Kidney capillary endothelial cell (primary cell): ENCODE data around the gene EXT2.

Source experiments
- DNase-seq: peaks from one replicate; pipeline ENCODE4 v3.0.0-alpha.2; 2018; ENCODE audit warnings: low spot score

EXT2 gene

GRCh38 chr11:44205352-44205751, 109.9 kb downstream of the EXT2 start:
- DNase-seq: no peak

DNA sequence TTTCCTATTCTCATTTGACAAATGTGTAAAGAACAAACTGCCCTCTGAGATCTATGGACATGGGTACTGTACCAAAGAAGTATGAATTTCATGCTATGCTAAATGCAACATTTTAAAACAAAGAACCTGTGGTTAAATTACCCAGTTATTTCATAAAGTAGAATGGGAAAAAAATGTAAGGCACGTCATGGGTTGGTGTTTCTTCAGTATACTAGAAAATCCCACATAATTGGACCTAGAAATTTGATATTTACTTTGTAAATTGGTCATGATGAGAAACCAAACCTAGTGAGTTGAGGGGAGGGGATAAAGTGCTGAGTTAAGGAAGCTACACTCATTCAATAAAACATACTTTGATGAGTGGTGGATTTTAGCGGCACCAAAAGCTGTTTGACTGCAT, 110.4 kb downstream of the EXT2 start:
- no peak for DNase-seq

- no peak for DNase-seq
These were observed 111.8 kb downstream of the EXT2 start for GRCh38 chr11:44207292-44207691.

- DNase-seq: no peak
These were observed 113.6 kb downstream of the EXT2 start for GRCh38 chr11:44208976-44209603.

DNA sequence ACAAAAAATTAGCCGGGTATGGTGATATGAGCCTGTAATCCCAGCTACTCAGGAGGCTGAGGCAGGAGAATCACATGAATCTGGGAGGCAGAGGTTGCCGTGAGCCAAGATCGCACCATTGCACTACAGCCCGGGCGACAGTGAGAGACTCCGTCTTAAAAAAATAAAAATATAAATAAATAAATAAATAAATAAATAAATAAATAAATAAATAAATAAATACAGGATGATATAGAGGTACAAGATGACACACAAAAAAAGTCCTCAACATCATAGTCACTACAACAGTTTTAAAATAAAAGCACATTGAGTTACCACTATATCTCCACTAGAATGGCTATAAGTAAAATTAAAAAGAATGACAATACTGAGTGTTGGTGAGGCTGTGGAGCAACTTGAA, 116.7 kb downstream of the EXT2 start:
- no peak for DNase-seq

DNA sequence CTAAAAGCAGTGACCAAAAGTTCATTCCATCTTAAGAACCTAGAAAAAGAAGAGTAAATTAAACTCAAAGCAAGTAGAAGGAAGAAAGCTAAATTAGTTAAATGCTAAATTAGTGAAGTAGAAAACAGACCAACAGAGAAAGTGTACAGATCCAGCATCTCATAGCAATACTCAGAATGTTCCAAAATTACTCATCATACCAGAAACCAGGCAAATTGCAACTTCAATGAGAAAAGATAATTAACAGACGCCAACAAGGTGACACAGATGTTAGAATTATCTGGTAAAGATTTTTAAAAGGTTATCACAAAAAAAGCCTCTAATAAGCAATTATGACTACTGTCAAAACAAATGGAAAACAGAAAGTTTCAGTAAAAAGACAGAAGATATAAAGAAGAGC, 117.7 kb downstream of the EXT2 start:
- DNase-seq: no peak

GRCh38 chr11:44217432-44217831, 122.0 kb downstream of the EXT2 start:
- no peak for DNase-seq

DNA sequence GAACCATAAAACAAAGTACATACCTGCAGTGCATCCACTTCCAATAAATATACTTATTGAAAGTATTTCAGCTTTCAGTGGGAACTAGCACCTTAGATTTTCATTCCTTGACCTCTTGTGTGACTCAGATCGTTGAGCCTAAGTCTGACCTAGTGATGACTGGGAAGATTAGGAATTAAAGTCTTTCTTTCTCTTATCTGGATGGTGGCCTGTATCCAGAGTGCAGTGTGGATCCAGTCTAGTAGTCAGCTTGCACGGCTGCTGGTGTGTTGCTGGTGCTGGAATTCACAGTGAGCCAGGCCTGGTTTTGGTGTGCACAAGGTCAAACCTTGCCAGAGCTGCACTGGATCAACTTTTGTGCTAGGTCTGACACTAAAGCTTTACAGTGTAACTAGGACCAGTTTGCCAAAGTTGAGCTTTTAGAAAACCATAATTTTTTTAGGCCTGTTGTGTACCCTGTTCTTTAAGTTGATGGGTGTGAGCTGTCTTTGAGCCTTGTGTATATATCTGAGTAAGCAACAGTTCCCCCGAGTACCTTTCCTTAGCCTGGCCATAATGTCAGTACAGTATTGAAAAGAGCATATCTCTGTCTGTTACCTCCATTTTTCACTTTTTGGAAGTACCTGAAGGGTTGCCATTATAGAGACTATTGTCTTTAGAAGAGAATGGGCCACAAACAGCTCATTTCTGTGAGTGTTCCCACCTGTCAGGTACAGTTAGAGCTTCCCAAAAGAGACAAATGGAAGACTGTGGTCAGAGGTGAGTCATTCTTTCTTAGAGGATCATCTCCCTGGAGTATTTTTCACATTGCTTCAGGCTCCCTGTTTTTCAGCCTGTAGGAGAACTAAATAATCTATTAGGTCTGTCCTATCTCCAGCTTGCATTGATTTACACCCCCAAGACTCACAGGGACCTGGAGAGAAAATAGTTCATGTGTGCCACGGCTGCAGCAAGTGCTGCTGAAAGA, 124.6 kb downstream of the EXT2 start:
- DNase-seq: no peak

DNA sequence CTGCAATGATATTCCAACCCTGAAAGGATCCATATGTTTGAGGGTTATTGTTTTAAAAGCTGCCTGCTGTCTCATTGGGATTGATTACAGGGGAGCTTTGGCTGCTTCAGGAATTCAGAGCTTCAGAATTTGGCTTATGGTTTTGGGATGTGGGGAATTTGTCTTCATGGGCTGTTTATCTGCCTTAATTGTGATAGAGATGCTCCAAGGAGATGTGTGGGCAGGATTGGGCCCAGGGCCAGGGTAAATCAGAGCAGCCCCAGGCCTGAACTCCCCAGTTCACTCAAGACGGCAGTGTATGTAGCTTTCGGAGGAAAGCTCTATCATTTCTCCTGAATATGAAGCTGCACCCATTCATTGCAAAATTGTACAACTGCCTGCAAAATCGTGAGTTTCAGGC, 126.0 kb downstream of the EXT2 start:
- DNase-seq: no peak

GRCh38 chr11:44221992-44222391, 126.5 kb downstream of the EXT2 start:
- DNase-seq: no peak

DNA sequence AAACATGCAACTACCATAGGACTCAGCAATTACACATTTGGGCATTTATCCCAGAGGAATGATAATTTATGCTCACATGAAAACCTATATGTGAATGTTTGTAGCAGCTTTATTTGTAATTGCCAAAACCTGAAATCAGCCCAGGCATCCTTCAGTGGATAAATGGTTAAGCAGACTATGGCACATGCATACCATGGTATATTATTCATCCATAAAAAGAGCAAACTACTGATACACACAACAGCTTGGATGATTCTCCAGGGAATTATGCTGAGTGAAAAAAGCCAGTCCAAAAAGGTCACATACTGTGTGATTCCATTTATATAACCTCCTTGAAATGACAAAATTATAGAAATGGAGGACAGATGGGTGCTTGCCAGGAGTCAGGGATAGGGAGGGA, 127.8 kb downstream of the EXT2 start:
- DNase-seq: no peak

- DNase-seq: no peak
These were observed 129.5 kb downstream of the EXT2 start for GRCh38 chr11:44224867-44225501.

- no peak for DNase-seq
These were observed 131.0 kb downstream of the EXT2 start for GRCh38 chr11:44226490-44226889.

DNA sequence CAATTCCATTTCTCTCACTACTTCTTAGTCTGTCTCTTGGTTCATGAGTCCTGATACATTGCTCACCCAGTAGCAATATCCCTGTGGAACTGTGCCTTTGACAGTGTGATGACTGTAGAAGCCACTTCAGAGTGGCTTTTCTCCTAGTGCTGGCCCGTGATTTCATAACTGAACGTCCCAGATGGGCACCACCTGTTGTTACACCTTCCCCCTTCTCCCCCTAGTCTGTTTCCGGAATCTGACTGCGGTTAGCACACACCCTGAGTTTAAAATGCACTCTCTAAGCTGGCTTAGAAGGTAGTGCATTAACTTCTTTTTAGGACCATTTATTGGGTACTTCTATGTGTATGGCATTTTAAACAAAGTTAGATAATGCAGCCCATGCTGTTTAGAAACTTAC, 131.5 kb downstream of the EXT2 start:
- DNase-seq: no peak

DNA sequence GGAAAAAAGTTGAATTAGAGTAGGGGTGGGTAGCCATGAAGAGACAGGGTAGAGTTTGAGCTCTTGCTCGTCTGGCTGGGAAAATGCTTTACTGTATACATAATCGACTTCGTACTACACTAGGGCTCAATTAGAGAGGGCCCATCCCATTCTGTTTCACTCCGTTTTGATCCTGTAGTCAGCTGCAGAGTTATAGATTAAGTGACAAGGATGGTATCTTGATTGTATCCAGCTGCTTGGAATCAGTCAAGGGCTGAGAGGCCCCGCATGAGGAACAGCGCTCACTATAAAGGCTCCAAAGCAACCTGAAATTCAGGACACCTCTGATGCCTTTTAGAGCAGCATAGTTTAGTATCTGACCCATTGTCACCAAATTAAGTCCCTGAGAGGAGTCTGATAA, 132.9 kb downstream of the EXT2 start:
- DNase-seq: no peak

GRCh38 chr11:44229098-44229497, 133.6 kb downstream of the EXT2 start:
- no peak for DNase-seq

GRCh38 chr11:44229624-44230023, 134.1 kb downstream of the EXT2 start:
- DNase-seq: no peak

DNA sequence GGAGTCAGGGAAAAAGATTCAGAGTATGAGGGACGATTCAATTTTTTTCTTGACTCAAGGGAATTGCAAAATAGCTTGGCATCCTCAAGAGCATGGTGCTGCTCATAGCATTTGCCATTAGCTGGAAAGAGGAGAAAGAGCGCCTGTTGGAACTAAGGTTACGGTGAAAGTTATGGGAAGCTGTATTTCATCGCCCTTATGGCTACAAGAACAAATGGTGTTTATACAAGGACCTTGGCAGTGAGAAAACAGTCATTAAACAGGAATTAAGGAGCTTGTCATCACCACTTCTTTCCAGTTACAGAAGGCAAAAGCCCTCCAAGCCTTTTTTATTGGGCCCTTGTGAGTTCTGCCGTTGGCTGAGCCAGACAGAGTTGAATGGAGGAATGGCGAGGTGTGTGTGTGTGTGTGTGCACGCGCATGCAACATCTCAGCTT, 140.3 kb downstream of the EXT2 start:
- no peak for DNase-seq

GRCh38 chr11:44236296-44236695, 140.8 kb downstream of the EXT2 start:
- no peak for DNase-seq

DNA sequence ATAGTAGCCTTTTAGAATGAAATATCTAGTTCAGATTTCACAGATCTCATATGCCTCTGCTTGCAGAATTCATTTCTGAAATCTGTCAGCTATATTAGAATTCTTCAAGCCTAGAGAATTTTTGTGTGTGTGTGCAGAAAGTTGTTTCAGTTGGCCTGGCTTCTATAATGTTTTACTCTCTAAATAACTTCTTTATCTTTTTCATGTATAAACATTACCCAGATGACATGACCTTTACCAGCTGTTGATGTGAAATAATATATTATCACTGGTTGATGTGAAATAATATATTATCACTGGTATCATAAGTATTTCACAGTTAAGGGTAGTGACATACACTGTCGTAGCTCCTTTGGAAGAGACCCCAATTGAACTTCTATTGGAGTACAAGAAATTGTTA, 141.7 kb downstream of the EXT2 start:
- no peak for DNase-seq

DNA sequence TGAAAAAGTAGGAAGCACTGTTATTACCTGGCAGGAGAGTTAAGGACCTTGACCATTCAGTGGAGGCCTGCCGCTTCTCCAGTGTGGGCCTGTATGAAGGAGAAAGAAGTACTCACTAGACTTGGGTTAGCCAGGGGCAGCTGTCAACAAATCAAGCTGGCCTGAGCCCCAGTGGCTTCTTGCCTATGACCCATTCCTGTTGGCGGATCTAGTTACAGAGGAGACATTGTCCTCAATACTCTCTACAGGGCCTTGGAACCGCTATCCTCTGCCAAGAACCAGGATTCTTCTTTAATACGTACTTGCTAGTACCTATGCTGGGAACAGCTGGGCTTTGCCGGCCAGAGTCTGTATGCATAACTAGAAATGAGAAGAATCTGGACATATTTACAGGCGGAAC, 146.4 kb downstream of the EXT2 start:
- DNase-seq: no peak

DNA sequence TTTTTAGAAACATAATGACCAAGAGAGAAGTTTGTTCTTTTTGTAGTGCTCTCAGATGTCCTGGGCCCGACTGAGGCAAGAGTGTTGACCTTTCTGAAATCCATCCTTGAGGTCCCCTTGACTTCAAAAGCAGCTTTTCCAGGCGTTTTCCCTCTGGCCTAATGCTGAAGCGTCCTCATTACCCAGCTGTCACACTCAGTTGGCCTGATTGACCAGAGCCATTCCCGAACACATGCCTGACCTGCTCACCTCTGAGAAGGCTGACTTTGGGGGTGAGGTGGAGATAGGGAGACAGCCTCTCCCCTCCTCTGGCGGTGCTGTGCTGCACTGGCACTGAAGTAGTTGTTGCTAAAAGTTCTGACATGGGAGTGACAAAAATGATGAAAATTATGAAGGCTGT, 147.6 kb downstream of the EXT2 start:
- no peak for DNase-seq
